Neural progenitor cell (in vitro differentiated cells): ENCODE results near the gene CBFA2T2. TPM values are rescaled to one million over a fixed set of nuclear protein-coding genes. Genes with fewer than 3 reads are reported as not detected.

Source experiments
- DNase-seq: peaks from one replicate; pipeline ENCODE4 v3.0.0-alpha.2; 2016; ENCODE audit warnings: low spot score
- H2AFZ ChIP-seq: fragments of 200-600 bp; sonication (generic); replicated peaks from 2 replicates; pipeline ENCODE4 v1.6.1; 2016; ENCODE audit warnings: antibody characterized with exemption
- H3F3A ChIP-seq: fragments of 200-600 bp; sonication (generic); 2 replicates; pipeline ENCODE4 v1.6.1; 2016; ENCODE audit warnings: antibody characterized with exemption, low read depth
- H3K27ac ChIP-seq: fragments of 200-600 bp; sonication (generic); 2 replicates; pipeline ENCODE4 v1.5.1; 2016; ENCODE audit warnings: mild to moderate bottlenecking
- H3K27me3 ChIP-seq: fragments of 200-600 bp; sonication (generic); 2 replicates; pipeline ENCODE4 v1.6.1; 2016; ENCODE audit warnings: mild to moderate bottlenecking, moderate library complexity
- H3K36me3 ChIP-seq: fragments of 200-600 bp; sonication (generic); 2 replicates; pipeline ENCODE4 v1.5.1; 2016
- H3K4me1 ChIP-seq: fragments of 200-600 bp; sonication (generic); 2 replicates; pipeline ENCODE4 v1.6.1; 2016; ENCODE audit warnings: mixed run types
- H3K4me2 ChIP-seq: fragments of 200-600 bp; sonication (generic); 2 replicates; pipeline ENCODE4 v1.6.1; 2016
- H3K4me3 ChIP-seq: fragments of 200-600 bp; sonication (generic); 2 replicates; pipeline ENCODE4 v1.5.1; 2016
- H3K79me2 ChIP-seq: fragments of 200-600 bp; sonication (generic); 2 replicates; pipeline ENCODE4 v1.6.1; 2016; ENCODE audit warnings: low read depth
- H3K9ac ChIP-seq: fragments of 200-600 bp; sonication (generic); 2 replicates; pipeline ENCODE4 v1.6.1; 2016
- H3K9me3 ChIP-seq: fragments of 200-600 bp; sonication (generic); 2 replicates; pipeline ENCODE4 v1.5.1; 2016; ENCODE audit warnings: low read depth
- H4K20me1 ChIP-seq: fragments of 200-600 bp; sonication (generic); 2 replicates; pipeline ENCODE4 v1.6.1; 2016; ENCODE audit warnings: low read depth
- H3K27ac Mint-ChIP-seq: 3 replicates; pipeline ENCODE4 v1.8.0; 2021; ENCODE audit warnings: mixed read lengths
- H3K27me3 Mint-ChIP-seq: 2 replicates; pipeline ENCODE4 v1.8.0; 2022; ENCODE audit warnings: low read depth, mild to moderate bottlenecking, inconsistent platforms, moderate library complexity, mixed read lengths; ENCODE audit not compliant: insufficient read depth
- H3K36me3 Mint-ChIP-seq: 3 replicates; pipeline ENCODE4 v1.8.0; 2021; ENCODE audit warnings: mixed read lengths
- H3K4me1 Mint-ChIP-seq: 3 replicates; pipeline ENCODE4 v1.8.0; 2021; ENCODE audit warnings: mixed read lengths
- H3K4me3 Mint-ChIP-seq: 3 replicates; pipeline ENCODE4 v1.8.0; 2021; ENCODE audit warnings: mild to moderate bottlenecking, moderate library complexity, mixed read lengths
- H3K9me3 Mint-ChIP-seq: 3 replicates; pipeline ENCODE4 v1.8.0; 2020; ENCODE audit warnings: mixed read lengths
- EZH2 ChIP-seq: fragments of 200-600 bp; sonication (generic); IDR thresholded peaks from 2 replicates; pipeline ENCODE4 v1.6.1; 2017; ENCODE audit warnings: antibody characterized with exemption, mild to moderate bottlenecking, moderate library complexity
- EZH2phosphoT487 ChIP-seq: fragments of 200-600 bp; sonication (generic); IDR thresholded peaks from 2 replicates; pipeline ENCODE4 v1.6.1; 2017; ENCODE audit warnings: antibody characterized with exemption
- total RNA-seq: library from RNA; depleted of rRNA; stranded (reverse); fragments of >200 nt; gene quantifications from 2 replicates; pipeline ENCODE4 v1.2.3, GENCODE V29; 2015; ENCODE audit warnings: low replicate concordance
- TF ChIP-seq, protein P1 (sequence below): fragments of 200-600 bp; sonication (generic); IDR thresholded peaks from 2 replicates; pipeline ENCODE4 v1.5.1; 2017; ENCODE audit warnings: antibody characterized with exemption, mild to moderate bottlenecking

Gene CBFA2T2
- total RNA-seq, 1 donor from 2014 or later, result 11.9 TPM

DNA sequence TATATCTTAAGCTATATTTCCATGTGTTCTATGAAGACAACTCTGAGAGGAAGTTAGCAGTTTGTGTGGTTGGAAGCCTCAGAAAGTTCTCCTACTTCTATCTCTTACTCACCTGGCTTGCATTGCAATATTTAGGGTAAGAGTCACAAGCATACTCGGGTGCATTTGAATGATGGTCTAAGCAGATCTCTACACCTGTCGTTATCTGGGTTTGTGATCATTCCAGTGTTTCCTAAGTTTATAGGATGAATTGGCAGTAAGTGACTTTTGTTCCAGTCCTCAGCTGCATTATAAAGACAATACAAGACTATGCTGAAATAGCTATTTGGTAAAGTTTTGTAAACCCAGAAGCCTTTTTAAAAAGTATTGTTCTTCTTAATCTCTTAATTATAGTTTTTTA lies 36.9 kb downstream of the CBFA2T2 start:
- Histone ChIP-seq H3K9me3 (no peaks in the 10 kb centered on the region), H4K20me1 (peaks cover 2% of the 10 kb centered on the region), H3K9ac (no peak overlapping the region), H3K27ac (no peak overlapping the region), H3K36me3 (no peaks in the 10 kb centered on the region), H3K4me2 (no peak overlapping the region), H3K27me3 (no peaks in the 10 kb centered on the region), H3K79me2 (no peaks in the 10 kb centered on the region), H3F3A (peaks cover 3% of the 10 kb centered on the region), H3K4me3 (no peak overlapping the region), H3K4me1 (peaks cover 6% of the 10 kb centered on the region), H2AFZ (no peak overlapping the region)
- Mint-ChIP-seq H3K27me3 (no peaks in the 10 kb centered on the region), H3K4me3 (no peak overlapping the region), H3K4me1 (peaks cover 10% of the 10 kb centered on the region), H3K36me3 (peaks cover 7% of the 10 kb centered on the region), H3K27ac (no peak overlapping the region), H3K9me3 (no peaks in the 10 kb centered on the region)
- DNase-seq, result no peak
- TF ChIP-seq EZH2phosphoT487 (no peak), EZH2 (no peak)
- TF ChIP-seq, protein P1, sequence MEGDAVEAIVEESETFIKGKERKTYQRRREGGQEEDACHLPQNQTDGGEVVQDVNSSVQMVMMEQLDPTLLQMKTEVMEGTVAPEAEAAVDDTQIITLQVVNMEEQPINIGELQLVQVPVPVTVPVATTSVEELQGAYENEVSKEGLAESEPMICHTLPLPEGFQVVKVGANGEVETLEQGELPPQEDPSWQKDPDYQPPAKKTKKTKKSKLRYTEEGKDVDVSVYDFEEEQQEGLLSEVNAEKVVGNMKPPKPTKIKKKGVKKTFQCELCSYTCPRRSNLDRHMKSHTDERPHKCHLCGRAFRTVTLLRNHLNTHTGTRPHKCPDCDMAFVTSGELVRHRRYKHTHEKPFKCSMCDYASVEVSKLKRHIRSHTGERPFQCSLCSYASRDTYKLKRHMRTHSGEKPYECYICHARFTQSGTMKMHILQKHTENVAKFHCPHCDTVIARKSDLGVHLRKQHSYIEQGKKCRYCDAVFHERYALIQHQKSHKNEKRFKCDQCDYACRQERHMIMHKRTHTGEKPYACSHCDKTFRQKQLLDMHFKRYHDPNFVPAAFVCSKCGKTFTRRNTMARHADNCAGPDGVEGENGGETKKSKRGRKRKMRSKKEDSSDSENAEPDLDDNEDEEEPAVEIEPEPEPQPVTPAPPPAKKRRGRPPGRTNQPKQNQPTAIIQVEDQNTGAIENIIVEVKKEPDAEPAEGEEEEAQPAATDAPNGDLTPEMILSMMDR, result no peak

DNA sequence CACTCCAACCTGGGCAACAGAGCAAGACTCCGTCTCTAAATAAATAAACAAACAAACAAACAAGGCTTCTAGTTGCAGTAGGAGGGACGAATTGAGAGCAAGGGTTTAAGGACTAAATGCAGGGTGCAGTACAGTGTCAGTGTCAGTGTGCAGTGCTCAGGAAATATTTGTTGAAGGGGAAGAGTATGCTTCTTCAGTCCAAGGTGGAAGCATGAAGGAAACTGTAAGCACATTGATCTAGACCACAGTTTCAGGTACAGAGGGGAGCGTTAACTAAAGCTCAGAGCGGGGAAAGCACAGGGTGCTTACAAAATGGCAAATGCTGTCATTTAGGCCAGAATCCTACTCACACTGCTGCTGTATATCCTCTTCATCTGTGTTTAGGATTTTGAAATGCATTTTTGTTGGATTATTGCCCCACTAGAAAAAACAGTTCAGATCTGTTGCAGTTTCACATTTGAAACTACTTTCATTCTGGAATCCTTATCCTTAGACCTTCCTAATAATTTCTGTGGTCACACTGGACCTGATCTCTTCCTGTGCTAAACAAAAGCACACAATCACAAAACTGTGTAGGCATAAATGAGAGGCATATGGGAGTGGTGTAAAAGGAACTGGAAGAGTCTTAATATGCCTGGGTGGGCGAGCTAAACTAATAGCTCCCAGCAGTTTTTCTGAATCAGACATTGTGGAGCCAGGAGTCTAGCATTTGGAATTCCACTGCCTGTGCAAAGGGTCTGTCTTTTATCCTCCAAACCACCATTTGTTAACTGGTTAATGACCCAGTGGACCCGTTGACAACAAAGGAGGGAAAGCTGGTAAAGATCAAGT lies 41.4 kb downstream of the CBFA2T2 start:
- H4K20me1 ChIP-seq, result peaks cover 8% of the 10 kb centered on the region
- H3K9ac ChIP-seq, result no peak overlapping the region
- DNase-seq, result peak; percentile 29
- peaks cover 9% of the 10 kb centered on the region for H3K4me1 ChIP-seq
- Mint-ChIP-seq H3K27me3 (no peaks in the 10 kb centered on the region), H3K27ac (peak overlapping the region; percentile 86), H3K36me3 (peaks cover 7% of the 10 kb centered on the region), H3K4me1 (peaks cover 18% of the 10 kb centered on the region), H3K9me3 (no peaks in the 10 kb centered on the region), H3K4me3 (peak overlapping the region; percentile 4)
- TF ChIP-seq EZH2 (no peak), EZH2phosphoT487 (no peak)
- TF ChIP-seq, protein P1, result no peak
- no peaks in the 10 kb centered on the region for H3K79me2 ChIP-seq
- H3F3A ChIP-seq, result peaks cover 3% of the 10 kb centered on the region
- no peak overlapping the region for H3K4me3 ChIP-seq
- H3K27me3 ChIP-seq, result no peaks in the 10 kb centered on the region
- no peaks in the 10 kb centered on the region for H3K9me3 ChIP-seq
- H2AFZ ChIP-seq, result no peak overlapping the region
- H3K4me2 ChIP-seq, result no peak overlapping the region
- H3K36me3 ChIP-seq, result no peaks in the 10 kb centered on the region
- peak overlapping the region; percentile 7 for H3K27ac ChIP-seq

DNA sequence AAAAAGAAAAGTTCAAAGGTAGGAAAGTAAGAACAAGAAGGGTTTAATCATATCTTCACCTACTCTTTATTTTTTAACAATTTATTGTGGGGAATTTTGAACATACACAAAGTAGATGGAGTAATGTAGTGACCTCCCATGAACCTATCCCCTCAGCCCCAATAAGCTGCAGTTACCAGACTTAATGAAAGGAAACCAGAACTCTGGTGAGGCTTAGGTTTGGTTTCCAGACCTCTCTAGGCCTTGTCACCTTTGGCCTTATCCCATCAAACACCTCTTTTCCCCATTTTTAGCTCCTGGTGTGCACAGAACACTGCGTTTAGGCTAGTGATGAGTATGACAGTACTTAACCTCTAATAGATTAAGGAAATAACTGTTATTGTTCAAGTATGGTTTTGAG lies 42.0 kb downstream of the CBFA2T2 start:
- H3K4me3 Mint-ChIP-seq, result peak overlapping the region; percentile 4
- DNase-seq, result no peak
- H3K36me3 Mint-ChIP-seq, result peaks cover 7% of the 10 kb centered on the region
- peaks cover 9% of the 10 kb centered on the region for H3K4me1 ChIP-seq
- no peaks in the 10 kb centered on the region for H3K79me2 ChIP-seq
- H3K4me3 ChIP-seq, result no peak overlapping the region
- no peak overlapping the region for H3K4me2 ChIP-seq
- H3K27me3 Mint-ChIP-seq, result no peaks in the 10 kb centered on the region
- TF ChIP-seq, protein P1, result no peak
- TF ChIP-seq EZH2 (no peak), EZH2phosphoT487 (no peak)
- peaks cover 3% of the 10 kb centered on the region for H3F3A ChIP-seq
- H3K27ac ChIP-seq, result no peak overlapping the region
- H3K27ac Mint-ChIP-seq, result peak overlapping the region; percentile 86
- H2AFZ ChIP-seq, result no peak overlapping the region
- H3K4me1 Mint-ChIP-seq, result peaks cover 18% of the 10 kb centered on the region
- H3K9me3 ChIP-seq, result no peaks in the 10 kb centered on the region
- H4K20me1 ChIP-seq, result peaks cover 8% of the 10 kb centered on the region
- no peak overlapping the region for H3K9ac ChIP-seq
- no peaks in the 10 kb centered on the region for H3K36me3 ChIP-seq
- H3K27me3 ChIP-seq, result no peaks in the 10 kb centered on the region
- peaks cover 2% of the 10 kb centered on the region for H3K9me3 Mint-ChIP-seq
